Measurements from ENCODE around the gene TRIP6.
"Not testable (repeated sequence)": the region's sequence is repeated elsewhere in the genome, so short reads cannot be mapped to it uniquely, and the experiment has no call there.

The TRIP6 gene

DNA sequence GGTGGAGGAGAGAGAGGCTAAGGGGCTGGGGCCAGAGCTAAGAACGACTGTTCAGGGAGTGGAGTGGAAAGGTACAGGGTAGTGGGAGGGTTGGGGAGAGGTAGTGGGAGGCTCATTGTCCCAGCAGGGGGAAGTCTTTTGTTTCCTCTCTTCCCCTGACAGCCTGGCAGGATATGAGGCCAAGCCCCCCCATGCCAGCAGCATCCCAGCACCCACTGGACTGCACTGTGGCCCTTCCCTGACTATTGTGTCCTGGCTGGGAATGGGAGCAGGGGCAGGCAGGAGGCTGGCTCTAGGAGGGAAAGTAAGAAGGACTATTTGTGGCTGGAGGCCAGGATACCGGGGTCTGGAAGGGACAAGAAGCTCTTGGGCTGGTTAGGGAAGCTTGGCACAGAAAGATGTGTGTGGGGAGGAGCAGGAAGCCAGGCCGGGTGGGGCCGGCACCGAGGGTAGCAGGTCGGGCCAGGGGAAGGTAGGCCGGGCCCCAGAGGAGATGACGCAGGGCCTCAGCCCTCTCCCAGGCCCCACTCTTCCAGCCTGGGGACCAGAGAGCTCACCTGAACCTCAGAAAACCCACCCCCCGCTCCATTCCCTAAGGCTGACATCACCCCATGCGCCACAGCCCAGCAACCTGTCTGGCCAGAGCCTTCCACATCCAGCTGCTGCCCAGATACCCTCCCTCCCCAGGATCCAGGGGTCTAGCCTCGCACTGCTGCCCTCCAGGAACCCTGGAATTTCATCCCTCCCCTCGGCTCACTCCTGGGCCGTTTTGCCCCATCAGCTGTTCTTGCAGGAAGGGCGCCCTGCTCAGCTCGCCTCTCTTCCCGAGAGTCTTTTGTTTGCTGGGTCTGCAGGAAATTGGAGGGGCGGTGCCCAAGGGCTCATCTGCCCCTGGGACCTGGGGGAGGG, 31.0 kb upstream of the TRIP6 start:
- DNase-seq = no peak
- intact Hi-C loops (cut with DNase I) = loop anchor here (5.0 kb wide), 1 partner anchor 36 kb away; no protein-coding TSS in a partner anchor

DNA sequence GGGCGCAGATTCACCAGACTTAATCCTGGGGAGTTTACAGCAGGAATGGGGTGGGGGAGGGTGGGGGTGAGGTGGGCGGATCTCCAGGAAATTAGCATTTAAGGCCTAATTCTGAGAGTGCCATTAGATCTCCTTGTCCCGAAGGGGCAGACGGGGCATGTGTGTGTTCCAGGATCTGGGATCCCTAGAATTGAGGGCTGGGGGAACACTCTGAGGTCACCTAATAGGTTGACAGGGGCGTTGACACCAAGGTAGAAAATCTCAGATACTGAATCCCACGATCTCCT, 30.4 kb upstream of the TRIP6 start:
- intact Hi-C loops (cut with DNase I) = loop anchor here (5.0 kb wide), 1 partner anchor 36 kb away; no protein-coding TSS in a partner anchor
- DNase-seq = no peak

DNA sequence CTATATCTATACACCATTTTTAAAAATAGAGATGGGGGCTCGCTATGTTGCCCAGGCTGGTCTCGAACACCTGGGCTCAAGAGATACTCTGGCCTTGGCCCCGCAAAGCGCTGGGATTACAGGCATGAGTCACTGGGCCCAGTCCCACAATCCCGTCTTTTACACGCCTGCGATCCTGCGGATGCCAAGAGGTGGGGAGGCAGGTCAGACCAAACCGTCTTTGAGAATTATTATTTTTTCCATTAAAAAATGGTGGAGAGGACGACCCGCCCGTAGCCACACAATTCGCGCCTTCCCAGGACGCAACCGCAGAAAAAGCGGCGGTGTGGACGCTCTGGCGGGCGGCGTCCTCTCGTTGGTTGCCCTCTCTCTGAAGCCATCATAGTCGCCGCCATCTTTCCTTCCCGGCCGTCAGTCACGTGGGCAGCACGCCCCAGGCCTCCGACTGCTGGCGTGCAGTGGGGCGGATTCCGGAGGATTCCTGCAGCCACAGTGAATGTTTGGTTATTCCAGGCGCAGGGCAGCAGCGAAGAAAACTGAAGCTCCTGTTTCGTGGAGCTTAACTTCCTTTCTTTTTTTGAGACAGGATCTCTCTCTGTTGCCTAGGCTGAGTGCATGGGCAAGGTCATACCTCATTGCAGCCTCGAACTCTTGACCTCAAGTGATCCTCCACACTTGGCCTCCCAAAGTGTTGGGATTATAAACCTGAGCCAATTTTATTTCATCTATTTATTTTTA, 29.9 kb upstream of the TRIP6 start:
- DNase-seq = peak; percentile 85 to 98 (median 94)
- intact Hi-C loops (cut with DNase I) = loop anchor here (5.0 kb wide), 1 partner anchor 35 kb away; no protein-coding TSS in a partner anchor

DNA sequence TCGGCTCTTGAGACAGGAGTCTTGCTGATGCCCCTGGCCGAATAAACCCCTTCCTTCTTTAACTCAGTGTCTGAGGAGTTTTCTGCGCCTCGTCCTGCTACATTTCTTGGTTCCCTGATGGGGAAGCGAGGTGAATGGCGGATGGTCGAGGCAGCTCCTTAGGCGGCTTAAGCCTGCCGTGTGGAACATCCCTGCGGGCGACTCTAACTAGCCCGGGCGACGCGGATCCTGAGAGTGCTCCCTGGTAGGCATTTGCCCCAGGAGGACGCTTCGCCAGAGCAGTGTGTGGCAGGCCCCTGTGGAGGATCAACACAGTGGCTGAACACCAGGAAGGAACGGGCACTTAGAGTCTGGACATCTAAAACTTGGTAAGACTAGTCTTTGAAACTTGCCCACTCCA, 27.8 kb upstream of the TRIP6 start:
- intact Hi-C loops (cut with DNase I) = loop anchor here (5.0 kb wide), 1 partner anchor 33 kb away; no protein-coding TSS in a partner anchor
- DNase-seq = no peak

DNA sequence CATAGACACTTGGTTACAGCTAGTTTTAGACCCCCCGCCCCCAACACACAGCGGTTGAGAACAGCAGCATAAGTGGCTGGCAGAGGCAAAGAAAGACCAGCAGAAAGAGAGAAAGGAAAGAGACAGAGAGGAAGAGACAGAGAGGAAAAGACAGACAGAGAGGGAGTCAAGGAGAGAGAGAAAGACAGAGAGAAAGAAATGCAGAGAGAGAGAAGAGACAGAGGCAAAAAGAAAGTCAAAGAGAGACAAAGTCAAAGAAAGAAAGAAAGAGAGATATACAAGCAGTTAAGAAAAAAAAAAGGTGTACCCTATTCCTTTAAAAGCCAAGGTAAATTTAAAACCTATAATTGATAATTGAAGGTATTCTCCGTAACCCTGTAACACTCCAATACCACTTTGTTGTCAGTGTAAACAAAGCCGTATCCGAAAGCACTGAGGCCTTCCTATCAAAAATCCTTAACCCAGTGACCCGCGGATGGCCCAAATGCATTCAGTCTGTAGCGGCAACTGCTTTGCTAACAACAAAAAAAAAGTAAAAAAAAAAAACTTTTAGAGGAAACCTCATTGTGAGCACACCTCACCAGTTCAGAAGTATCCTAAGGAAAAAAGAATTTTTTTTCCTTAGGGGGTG, 26.6 kb upstream of the TRIP6 start:
- DNase-seq = no peak
- intact Hi-C loops (cut with DNase I) = no loop called here

DNA sequence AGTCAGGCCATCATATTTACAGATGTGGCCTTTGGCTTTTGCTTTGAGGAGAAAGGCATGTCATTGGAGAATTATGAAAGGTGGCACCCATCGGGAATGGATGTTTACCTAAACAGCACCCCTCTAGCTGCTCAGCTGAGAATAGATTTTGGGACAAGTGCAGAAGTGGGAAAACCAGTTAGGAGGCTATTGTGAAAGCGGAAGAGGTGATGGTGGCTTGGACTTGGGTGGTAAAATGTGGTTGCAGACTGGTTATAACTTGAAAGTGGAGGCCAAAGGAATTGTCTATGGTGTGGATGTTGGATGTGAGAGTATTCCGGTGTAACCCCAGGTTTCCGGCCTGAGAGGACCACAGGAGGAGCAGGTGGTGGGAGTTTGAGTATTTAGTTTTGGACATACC, 19.8 kb upstream of the TRIP6 start:
- intact Hi-C loops (cut with DNase I) = no loop called here
- no peak for DNase-seq

DNA sequence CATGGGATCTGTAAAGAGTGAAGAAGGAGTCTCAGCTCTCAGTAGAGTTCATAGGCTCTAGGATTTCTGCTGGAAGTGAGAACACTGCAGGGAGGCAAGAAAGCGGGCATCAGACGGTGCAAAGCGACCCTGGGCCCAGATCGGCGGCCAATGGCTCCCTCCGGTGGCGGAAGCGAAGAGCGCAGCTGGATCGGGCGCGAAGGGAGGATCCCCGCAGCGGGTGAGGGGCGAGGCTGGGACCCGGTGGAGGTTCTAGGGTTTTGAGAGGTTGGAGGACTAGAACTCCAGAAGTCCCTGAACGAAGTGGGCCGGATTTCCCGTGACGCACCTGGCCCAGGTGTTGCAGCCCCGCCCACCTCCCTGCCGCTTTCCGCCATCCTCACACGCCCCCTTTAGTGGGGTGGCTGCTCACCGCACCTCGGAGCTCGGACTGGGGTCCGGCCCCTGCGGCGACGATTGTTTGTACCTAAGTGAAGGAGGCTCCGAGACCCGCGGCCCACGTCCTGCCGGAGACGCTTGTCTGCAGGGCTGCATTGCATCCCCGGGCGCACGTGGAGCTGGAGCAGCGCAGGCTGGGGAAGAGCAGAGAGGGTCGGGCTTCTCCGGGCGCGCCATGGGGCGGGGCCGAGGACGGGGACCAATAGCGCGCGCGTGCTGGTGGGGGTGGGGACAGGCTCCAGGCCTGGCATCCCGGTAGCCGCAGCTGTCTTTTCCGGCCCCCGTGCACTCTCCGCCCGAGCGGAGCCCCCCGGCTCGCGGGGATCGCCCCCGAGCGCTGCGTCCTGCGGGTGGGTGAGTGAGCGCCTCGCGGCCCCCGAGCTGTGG, 14.9 kb upstream of the TRIP6 start, which contains the start of gene SLC12A9:
SLC12A9 (plus strand) TSS at position 666 of the 825 bp plus-strand sequence. CDS start 1,485 bp downstream, outside the sequence.
- peak; percentile 77 to 96 (median 92) for DNase-seq
- intact Hi-C loops (cut with DNase I) = loop anchor here (5.0 kb wide), 1 partner anchor 145 kb away; the partner anchor contains the start of gene POP7

DNA sequence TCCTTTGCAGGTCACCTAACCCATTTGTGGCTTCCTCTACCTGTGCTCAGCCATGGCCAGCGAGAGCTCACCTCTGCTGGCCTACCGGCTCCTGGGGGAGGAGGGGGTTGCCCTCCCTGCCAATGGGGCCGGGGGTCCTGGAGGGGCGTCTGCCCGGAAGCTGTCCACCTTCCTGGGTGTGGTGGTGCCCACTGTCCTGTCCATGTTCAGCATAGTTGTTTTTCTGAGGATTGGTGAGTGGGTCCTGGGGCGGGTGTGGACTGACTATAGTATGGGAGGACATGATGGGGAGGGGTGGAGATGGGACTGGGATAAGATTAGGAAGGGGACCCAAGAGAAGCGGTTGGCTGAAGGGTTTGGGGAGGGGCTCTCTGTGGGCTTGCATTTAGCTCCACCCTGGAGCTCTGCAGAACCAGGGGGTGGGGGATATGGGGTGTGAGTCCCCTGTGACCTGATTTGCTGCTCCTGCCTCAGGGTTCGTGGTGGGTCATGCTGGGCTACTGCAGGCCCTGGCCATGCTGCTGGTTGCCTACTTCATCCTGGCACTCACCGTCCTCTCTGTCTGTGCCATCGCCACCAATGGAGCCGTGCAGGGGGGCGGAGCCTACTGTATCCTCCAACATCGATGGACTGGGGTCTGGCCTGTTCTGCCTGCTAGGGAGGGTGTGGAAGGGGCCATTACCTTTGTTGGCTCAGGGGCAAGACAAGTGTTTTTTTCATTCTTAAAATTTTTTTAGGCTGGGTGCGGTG, 12.9 kb upstream of the TRIP6 start:
- peak in 1 of 42 donors; percentile 1 for DNase-seq
- intact Hi-C loops (cut with DNase I) = loop anchor here (5.0 kb wide), 1 partner anchor 147 kb away; the partner anchor contains the start of gene POP7

DNA sequence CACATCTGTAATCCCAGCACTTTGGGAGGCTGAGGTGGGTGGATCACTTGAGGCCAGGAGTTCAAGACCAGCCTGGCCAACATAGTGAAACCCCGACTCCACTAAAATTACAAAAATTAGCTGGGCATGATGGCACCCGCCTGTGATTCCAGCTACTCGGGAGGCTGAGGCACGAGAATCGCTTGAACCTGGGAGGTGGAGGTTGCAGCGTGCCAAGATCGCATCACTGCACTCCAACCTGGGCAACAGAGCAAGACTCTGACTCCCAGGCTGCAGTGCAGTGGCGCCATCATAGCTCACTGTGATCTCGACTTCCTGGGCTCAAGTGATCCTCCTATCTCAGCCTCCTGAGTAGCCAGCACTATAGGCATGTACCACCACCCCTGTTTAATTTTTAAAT, 12.3 kb upstream of the TRIP6 start:
- intact Hi-C loops (cut with DNase I) = loop anchor here (5.0 kb wide), 1 partner anchor 148 kb away; the partner anchor contains the start of gene POP7
- not testable (repeated sequence) for DNase-seq

DNA sequence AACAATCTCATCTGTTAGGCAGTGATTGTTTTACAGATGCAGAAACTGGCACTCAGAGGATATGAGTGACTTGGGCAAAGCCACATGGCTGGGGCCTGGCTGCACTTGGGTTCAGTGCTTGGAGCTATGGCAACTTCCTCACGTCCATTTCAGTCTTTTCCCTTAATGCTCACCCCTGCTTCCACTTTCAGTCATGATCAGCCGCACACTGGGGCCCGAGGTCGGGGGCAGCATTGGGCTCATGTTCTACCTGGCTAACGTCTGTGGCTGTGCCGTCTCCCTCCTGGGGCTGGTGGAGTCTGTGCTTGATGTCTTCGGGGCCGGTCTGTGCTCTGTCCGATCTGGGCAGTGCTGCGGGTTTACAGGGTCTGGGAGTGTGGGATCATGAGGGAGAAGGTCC, 11.7 kb upstream of the TRIP6 start:
- DNase-seq = no peak
- intact Hi-C loops (cut with DNase I) = no loop called here

DNA sequence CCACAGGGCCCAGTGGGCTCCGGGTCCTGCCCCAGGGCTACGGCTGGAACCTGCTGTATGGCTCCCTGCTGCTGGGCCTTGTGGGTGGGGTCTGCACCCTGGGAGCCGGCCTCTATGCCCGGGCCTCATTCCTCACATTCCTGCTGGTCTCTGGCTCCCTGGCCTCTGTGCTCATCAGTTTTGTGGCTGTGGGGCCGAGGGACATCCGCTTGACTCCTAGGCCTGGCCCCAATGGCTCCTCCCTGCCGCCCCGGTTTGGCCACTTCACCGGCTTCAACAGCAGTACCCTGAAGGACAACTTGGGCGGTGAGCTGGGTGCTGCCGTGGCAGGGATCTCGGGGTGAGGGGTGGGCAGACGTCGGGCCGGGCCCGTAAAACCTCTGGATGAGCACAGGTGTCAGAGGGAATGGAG, 10.3 kb upstream of the TRIP6 start:
- intact Hi-C loops (cut with DNase I) = no loop called here
- peak in 2 of 42 donors; percentile 1 to 3 for DNase-seq

DNA sequence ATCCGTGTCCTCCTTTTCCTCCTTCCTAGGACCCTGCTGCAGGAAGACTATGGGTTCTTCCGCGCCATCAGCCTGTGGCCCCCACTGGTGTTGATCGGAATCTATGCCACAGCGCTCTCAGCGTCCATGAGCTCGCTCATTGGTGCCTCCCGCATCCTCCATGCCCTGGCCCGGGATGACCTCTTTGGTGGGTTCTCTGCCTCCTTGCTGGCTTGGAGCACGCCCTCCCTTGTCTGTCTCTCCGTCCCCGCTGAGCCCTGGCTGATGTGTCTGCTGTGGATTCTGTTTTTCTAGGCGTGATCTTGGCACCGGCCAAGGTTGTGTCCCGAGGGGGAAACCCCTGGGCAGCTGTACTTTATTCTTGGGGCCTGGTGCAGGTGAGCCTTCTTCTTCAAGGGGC, 7.3 kb upstream of the TRIP6 start:
- intact Hi-C loops (cut with DNase I) = no loop called here
- DNase-seq = no peak

DNA sequence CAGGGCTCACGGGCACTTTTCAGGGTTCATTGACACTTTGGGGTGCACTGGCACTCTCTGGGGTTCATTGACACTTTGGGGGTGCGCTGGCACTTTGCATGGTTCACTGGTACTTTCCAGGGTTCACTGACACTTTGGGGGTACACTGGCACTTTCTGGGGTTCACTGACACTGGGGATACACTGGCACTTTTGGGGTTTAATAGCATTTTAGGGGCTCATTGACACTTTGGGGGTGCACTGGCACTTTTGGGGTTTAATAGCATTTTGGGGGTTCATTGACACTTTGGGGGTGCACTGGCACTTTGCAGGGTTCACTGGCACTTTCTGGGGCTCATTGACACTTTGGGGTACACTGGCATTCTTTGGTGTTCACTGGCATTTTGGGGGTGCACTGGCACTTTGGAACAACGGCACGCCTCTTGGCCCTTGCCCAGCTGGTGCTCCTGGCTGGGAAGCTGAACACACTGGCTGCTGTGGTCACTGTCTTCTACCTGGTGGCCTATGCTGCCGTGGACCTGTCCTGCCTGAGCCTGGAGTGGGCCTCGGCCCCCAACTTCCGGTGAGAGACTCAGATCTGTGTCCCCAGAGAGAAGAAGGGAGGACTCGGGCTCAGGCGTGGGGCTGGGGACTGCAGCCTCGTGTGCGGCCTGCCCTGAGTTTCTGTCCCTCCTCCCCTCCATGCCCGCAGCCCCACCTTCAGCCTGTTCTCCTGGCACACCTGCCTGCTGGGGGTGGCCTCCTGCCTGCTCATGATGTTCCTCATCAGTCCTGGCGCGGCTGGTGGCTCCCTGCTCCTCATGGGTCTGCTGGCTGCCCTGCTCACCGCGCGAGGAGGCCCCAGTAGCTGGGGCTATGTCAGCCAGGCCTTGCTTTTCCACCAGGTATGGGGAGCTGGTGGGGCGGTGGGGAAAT, 6.2 kb upstream of the TRIP6 start:
- DNase-seq = no peak
- intact Hi-C loops (cut with DNase I) = no loop called here

DNA sequence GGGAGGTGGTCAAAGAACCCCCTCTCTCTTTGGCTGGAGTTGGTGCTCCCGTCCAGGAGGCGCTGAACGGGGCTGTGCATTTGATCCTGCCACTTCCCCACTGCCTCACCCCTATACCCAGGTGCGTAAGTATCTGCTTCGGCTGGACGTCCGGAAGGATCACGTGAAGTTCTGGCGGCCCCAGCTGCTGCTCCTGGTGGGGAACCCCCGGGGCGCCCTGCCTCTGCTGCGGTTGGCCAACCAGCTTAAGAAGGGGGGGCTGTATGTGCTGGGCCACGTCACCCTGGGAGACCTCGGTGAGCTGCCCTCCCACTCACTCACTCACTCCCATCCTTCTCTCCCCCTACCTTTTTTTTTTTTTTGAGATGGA, 5.6 kb upstream of the TRIP6 start:
- intact Hi-C loops (cut with DNase I) = no loop called here
- DNase-seq = no peak

DNA sequence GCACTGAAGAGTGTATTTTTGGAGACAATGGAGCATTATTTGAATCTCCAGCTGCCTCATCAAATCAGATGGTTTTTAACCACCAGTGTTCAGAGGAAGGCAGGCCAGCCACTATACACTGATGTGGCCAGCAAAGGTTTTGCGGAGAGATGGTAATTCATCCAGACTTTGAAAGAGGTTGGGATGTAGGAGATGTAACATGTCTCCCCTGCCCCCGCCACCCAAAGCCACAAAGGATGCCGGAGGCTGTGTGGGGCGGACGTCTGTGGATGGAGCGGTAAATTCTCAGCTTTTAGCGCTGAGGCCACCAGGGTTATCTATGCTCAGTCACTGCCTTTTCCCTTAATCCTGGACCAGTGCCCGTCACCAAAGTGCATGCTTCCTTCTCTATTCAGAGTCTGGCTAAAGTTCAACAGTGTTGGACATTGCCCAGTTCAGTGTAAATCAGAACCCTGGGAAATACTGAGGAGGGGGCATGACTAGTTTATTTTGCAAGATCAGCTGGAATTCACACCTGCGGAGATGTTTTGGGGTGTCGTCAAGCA, 3.7 kb upstream of the TRIP6 start:
- peak in 10 of 42 donors; percentile 17 to 61 (median 46) for DNase-seq
- intact Hi-C loops (cut with DNase I) = no loop called here

DNA sequence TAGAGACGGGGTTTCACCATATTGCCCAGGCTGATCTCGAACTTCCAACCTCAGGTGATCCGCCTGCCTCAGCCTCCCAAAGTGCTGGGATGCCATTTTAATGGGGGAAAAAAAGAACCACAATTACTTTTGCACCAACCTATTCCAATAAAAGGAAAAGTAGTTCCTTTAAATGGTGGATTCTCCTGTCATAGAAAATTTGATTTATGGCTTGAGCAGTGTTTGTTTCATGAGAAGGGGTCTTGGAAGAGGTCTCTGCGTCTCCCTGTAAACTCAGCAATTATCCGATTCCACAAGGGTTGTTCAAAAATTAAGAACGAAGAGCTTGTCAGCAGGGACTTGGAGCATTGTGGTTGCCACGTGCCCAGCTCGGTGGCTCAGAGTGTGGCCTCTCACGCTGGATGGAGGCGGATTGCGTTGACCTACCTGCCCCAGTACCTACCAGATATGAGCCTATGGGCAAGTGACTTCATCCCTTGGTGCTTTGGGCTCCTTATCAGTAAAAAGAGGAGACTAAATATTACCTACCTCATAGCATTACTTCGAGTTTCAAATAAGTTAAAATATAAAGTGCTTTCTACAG, 2.8 kb upstream of the TRIP6 start:
- DNase-seq = no peak
- intact Hi-C loops (cut with DNase I) = no loop called here
